Measurements from ENCODE around the gene PPP2R2C. TPM values are rescaled to one million over a fixed set of nuclear protein-coding genes. Genes with fewer than 3 reads are reported as not detected.

Gene PPP2R2C
- total and polyA plus RNA-seq, 5 donors from 2014 or later = not detected

DNA sequence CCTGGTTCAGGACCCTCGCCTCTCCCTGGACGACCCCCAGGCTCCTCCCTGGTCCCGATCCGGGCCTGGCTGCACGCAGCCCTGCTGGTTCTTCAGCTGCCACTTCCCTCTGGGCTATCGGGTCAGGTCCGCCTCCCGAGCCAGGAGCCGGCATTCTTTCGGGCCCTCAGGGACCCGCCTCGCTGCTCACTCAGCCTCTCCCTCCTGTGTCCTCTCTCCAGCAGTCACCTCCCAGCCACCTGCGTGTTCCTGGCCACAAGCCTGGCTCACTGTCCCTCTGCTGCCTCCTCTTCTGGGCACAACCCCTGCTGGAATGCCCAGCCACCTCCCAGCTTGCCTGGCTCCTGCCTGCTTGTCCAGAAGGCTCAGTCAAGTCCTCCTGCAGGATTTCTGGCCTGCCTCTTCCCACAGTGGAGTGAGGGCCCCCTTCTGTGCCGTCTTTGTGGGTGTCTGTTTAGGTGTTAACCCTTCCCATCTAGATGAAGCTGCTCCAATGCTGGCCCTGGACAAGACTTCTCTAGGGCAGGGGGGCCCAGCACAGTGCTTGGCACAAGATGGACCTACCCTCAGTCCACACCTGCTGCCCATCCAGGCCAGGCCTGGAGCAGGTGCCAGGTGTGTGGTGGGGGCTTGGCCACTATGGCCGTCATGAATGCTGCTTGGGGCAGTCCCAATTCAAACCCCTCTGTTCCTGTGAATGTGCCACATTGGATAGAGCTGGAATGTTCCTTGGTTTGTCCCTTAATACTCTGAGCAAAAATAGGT, 200.5 kb downstream of the PPP2R2C start:
- H3K27ac ChIP-seq (ENCODE audit: insufficient read depth, low read length, poor library complexity, severe bottlenecking) = no peak overlapping the region
- Mint-ChIP-seq H3K27ac (peak overlapping the region in 1 of 3 donors; percentile 38), H3K4me1 (peaks cover 0 to 32% (median 17%) of the 10 kb centered on the region in 4 donors), H3K27me3 (peaks cover 15% of the 10 kb centered on the region), H3K4me3 (peak overlapping the region; percentile 36 to 91 (median 78)), H3K9me3 (no peaks in the 10 kb centered on the region), H3K36me3 (no peaks in the 10 kb centered on the region)
- no peak overlapping the region for H3K4me3 ChIP-seq (ENCODE audit: low read depth, low read length)
- no peak for ATAC-seq (ENCODE audit: low read depth in 2 of 2)
- DNase-seq = no peak
- H3K4me1 ChIP-seq (ENCODE audit: control insufficient read depth, insufficient read depth, low read length, poor library complexity, severe bottlenecking) = peaks cover 14% of the 10 kb centered on the region
- no peaks in the 10 kb centered on the region for H3K9me3 ChIP-seq (ENCODE audit: control insufficient read depth in 2 of 2, low read length in 2 of 2)
- H3K36me3 ChIP-seq (ENCODE audit: control insufficient read depth, insufficient read depth, low read length) = no peaks in the 10 kb centered on the region
- H3K27me3 ChIP-seq (ENCODE audit: control insufficient read depth, insufficient read depth, low read length) = peaks cover 5% of the 10 kb centered on the region

DNA sequence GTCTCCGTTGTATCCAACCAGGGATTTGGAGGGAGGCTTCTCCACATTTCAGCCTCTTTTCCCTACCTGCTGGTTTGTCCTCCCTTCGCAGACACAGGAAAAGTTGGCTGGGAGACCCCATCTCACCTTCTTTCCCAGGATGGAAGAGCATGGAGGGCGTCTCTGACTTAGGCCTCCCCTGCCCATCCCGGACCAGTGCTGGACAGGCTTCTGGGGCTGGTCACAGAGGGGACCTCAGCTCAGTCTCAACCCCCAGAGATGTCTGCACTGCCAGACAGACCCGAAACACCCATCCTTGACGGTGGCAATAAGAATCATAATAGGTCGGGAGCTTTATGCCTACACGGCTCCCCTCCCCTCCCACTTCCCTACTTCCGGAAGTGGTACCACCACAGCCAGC, 201.2 kb downstream of the PPP2R2C start:
- H3K27me3 Mint-ChIP-seq = peaks cover 15% of the 10 kb centered on the region
- H3K27ac Mint-ChIP-seq = no peak overlapping the region
- ATAC-seq (ENCODE audit: low read depth in 2 of 2) = no peak
- peaks cover 0 to 1% (median 0%) of the 10 kb centered on the region in 7 donors for H3K9me3 Mint-ChIP-seq
- no peak for DNase-seq
- peaks cover 5% of the 10 kb centered on the region for H3K27me3 ChIP-seq (ENCODE audit: control insufficient read depth, insufficient read depth, low read length)
- H3K9me3 ChIP-seq (ENCODE audit: control insufficient read depth in 2 of 2, low read length in 2 of 2) = no peaks in the 10 kb centered on the region
- H3K36me3 Mint-ChIP-seq = no peaks in the 10 kb centered on the region
- H3K4me1 ChIP-seq (ENCODE audit: control insufficient read depth, insufficient read depth, low read length, poor library complexity, severe bottlenecking) = peaks cover 14% of the 10 kb centered on the region
- no peaks in the 10 kb centered on the region for H3K36me3 ChIP-seq (ENCODE audit: control insufficient read depth, insufficient read depth, low read length)
- H3K27ac ChIP-seq (ENCODE audit: insufficient read depth, low read length, poor library complexity, severe bottlenecking) = no peak overlapping the region
- peak overlapping the region; percentile 81 to 91 (median 88) for H3K4me3 Mint-ChIP-seq
- peaks cover 0 to 32% (median 17%) of the 10 kb centered on the region in 4 donors for H3K4me1 Mint-ChIP-seq
- H3K4me3 ChIP-seq (ENCODE audit: low read depth, low read length) = no peak overlapping the region

DNA sequence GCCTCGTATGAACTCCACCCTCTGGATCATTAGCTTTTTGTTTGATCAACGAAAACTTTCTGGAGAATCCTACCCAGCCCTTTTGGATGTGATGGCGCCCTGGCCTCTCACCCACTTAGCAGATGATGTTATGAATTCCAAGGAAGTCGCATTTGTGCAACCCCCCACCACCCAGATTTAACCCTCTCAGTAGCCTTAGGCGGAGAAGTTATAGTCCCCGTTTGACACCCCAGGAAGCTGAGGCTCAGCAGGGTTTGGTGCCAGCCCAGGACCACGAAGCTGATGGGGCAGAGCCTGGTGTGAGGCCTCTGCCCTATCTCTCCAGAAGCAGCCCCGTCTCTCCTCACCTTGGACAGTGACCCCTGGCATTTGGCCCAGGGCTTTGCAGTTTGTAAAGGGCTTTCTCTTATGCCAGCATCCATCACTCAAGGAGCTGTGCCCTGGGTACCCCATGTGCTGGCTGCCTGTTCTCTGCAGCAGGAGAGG, 201.7 kb downstream of the PPP2R2C start:
- no peak for DNase-seq
- Histone ChIP-seq H3K27me3 (ENCODE audit: control insufficient read depth, insufficient read depth, low read length) (peaks cover 5% of the 10 kb centered on the region), H3K27ac (ENCODE audit: insufficient read depth, low read length, poor library complexity, severe bottlenecking) (no peak overlapping the region), H3K4me3 (ENCODE audit: low read depth, low read length) (no peak overlapping the region), H3K9me3 (ENCODE audit: control insufficient read depth in 2 of 2, low read length in 2 of 2) (no peaks in the 10 kb centered on the region), H3K4me1 (ENCODE audit: control insufficient read depth, insufficient read depth, low read length, poor library complexity, severe bottlenecking) (peaks cover 14% of the 10 kb centered on the region), H3K36me3 (ENCODE audit: control insufficient read depth, insufficient read depth, low read length) (no peaks in the 10 kb centered on the region)
- ATAC-seq (ENCODE audit: low read depth in 2 of 2) = no peak
- Mint-ChIP-seq H3K4me1 (peaks cover 0 to 32% (median 17%) of the 10 kb centered on the region in 4 donors), H3K36me3 (no peaks in the 10 kb centered on the region), H3K4me3 (peak overlapping the region; percentile 87 to 91 (median 90)), H3K9me3 (peaks cover 0 to 1% (median 0%) of the 10 kb centered on the region in 7 donors), H3K27me3 (peaks cover 15% of the 10 kb centered on the region), H3K27ac (peak overlapping the region; percentile 70 to 76 (median 75))

Other genes starting within 250 kb of the PPP2R2C start
- 3.8 TPM for gene WFS1, start 202.8 kb downstream of the PPP2R2C start, total RNA-seq
- gene WFS1, start 202.8 kb downstream of the PPP2R2C start, polyA plus RNA-seq = 1 to 10 TPM; 2.5 to 4.2 (median 3.4) TPM
- gene MAN2B2, start 102.6 kb upstream of the PPP2R2C start, total RNA-seq = 43.8 TPM
- gene MAN2B2, start 102.6 kb upstream of the PPP2R2C start, polyA plus RNA-seq = 10 to 100 TPM; 15.6 to 26.1 (median 20.1) TPM
- 202 TPM for gene MRFAP1, start 168.1 kb upstream of the PPP2R2C start, total RNA-seq
- 100 to 1,000 TPM; 148 to 188 (median 180) TPM for gene MRFAP1, start 168.1 kb upstream of the PPP2R2C start, polyA plus RNA-seq
- not detected for gene S100P, start 221.3 kb upstream of the PPP2R2C start, total RNA-seq
- gene S100P, start 221.3 kb upstream of the PPP2R2C start, polyA plus RNA-seq = 1 to 10 TPM in 3 of 4 donors, not detected in 1; 1.2 to 4.1 (median 1.5) TPM
- 32.6 TPM for gene MRFAP1L1, start 237.3 kb upstream of the PPP2R2C start, total RNA-seq
- gene MRFAP1L1, start 237.3 kb upstream of the PPP2R2C start, polyA plus RNA-seq = 100 to 1,000 TPM; 139 to 156 (median 150) TPM
- gene BLOC1S4, start 243.6 kb upstream of the PPP2R2C start, total RNA-seq = 27.5 TPM
- gene BLOC1S4, start 243.6 kb upstream of the PPP2R2C start, polyA plus RNA-seq = 100 to 1,000 TPM in 1 of 4 donors, 10 to 100 TPM in 3; 81.1 to 103 (median 94.8) TPM